ENCODE data around the gene TBC1D5.
A peak's percentile ranks its signal among the peaks of the same experiment; 100 is the strongest.

Gene TBC1D5

GRCh38 chr3:17333446-17333845 lies 409.0 kb downstream of the TBC1D5 start:
- DNase-seq = no peak

- no peak for DNase-seq
Observed at GRCh38 chr3:17330660-17331059, 411.8 kb downstream of the TBC1D5 start.

- DNase-seq = no peak
Observed at GRCh38 chr3:17329927-17330326, 412.5 kb downstream of the TBC1D5 start.

GRCh38 chr3:17322106-17322793 lies 420.2 kb downstream of the TBC1D5 start:
- DNase-seq = no peak

GRCh38 chr3:17320266-17320665 lies 422.2 kb downstream of the TBC1D5 start:
- no peak for DNase-seq

- DNase-seq = no peak
Observed at GRCh38 chr3:17315897-17316296, 426.5 kb downstream of the TBC1D5 start.

GRCh38 chr3:17314171-17314570 lies 428.3 kb downstream of the TBC1D5 start:
- no peak for DNase-seq

- no peak for DNase-seq
Observed at GRCh38 chr3:17313746-17314145, 428.7 kb downstream of the TBC1D5 start.

- no peak for DNase-seq
Observed at GRCh38 chr3:17310983-17311382, 431.4 kb downstream of the TBC1D5 start.

- no peak for DNase-seq
Observed at GRCh38 chr3:17307887-17308286, 434.5 kb downstream of the TBC1D5 start.

- DNase-seq = no peak
Observed at GRCh38 chr3:17307482-17307881, 434.9 kb downstream of the TBC1D5 start.

GRCh38 chr3:17304969-17305368 lies 437.5 kb downstream of the TBC1D5 start:
- no peak for DNase-seq

- DNase-seq = peak; percentile 33
Observed at GRCh38 chr3:17302774-17303173, 439.7 kb downstream of the TBC1D5 start.

- no peak for DNase-seq
Observed at GRCh38 chr3:17302170-17302569, 440.3 kb downstream of the TBC1D5 start.

- no peak for DNase-seq
Observed at GRCh38 chr3:17301271-17301670, 441.2 kb downstream of the TBC1D5 start.

- DNase-seq = no peak
Observed at GRCh38 chr3:17300441-17300840, 442.0 kb downstream of the TBC1D5 start.

- no peak for DNase-seq
Observed at GRCh38 chr3:17298038-17298437, 444.4 kb downstream of the TBC1D5 start.

- DNase-seq = no peak
Observed at GRCh38 chr3:17292556-17292955, 449.9 kb downstream of the TBC1D5 start.

- DNase-seq = peak; percentile 20
Observed at GRCh38 chr3:17290894-17291293, 451.5 kb downstream of the TBC1D5 start.

GRCh38 chr3:17288839-17289399 lies 453.5 kb downstream of the TBC1D5 start:
- DNase-seq = no peak

GRCh38 chr3:17287006-17287689 lies 455.3 kb downstream of the TBC1D5 start:
- no peak for DNase-seq

GRCh38 chr3:17278006-17278405 lies 464.4 kb downstream of the TBC1D5 start:
- DNase-seq = no peak

GRCh38 chr3:17266846-17267245 lies 475.6 kb downstream of the TBC1D5 start:
- no peak for DNase-seq

GRCh38 chr3:17261627-17262369 lies 480.6 kb downstream of the TBC1D5 start:
- DNase-seq = no peak

Data from NCI-H226 (cell line).